ENCODE data around the gene MBD4. TPM values are rescaled to one million over a fixed set of nuclear protein-coding genes. Genes with fewer than 3 reads are reported as not detected.

The MBD4 gene
- total RNA-seq, 1 experiment from 2014 or later, result 40.1 TPM

DNA sequence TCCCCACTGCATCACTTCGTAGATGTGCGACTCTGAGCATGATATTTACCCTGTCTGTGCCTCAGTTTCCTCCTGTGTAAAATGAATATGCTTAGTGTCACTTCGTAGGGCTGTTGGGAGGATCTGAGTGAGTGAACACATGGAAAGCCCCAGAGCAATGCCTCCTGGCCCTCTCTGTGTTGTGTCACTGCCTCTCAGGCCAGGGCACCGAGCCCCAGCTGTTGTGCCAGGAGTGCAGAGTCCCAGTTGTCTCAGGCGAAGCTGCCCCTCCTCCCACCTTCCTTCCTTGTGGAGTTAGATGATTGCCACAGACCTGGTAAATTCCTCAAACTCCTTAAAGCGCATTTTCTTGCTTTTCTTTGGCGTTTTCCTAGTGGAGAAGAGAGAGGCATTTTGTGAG is 37.5 kb downstream of the MBD4 start:
- no peak overlapping the region for H3K4me2 ChIP-seq (ENCODE audit: insufficient read depth, insufficient read length, low read length)
- H2BK15ac ChIP-seq (ENCODE audit: low read depth, low read length), result no peak overlapping the region
- no peak overlapping the region for H3K56ac ChIP-seq (ENCODE audit: insufficient read length, low read depth, low read length)
- no peak overlapping the region for H3T11ph ChIP-seq (ENCODE audit: low read length)
- Mint-ChIP-seq H3K27me3 (ENCODE audit: low read depth) (no peaks in the 10 kb centered on the region; the same call in 1 of the 2 replicates), H3K36me3 (ENCODE audit: insufficient read depth in 1 of 3, low read depth in 3 of 3) (no peaks in the 10 kb centered on the region; a peak in 1 of 7 replicates), H3K27ac (no peak overlapping the region), H3K4me1 (peaks cover 13 to 15% of the 10 kb centered on the region in 2 experiments), H3K9me3 (no peaks in the 10 kb centered on the region), H3K4me3 (no peak overlapping the region)
- H3K79me2 ChIP-seq (ENCODE audit: insufficient read depth, low read length), result peaks cover 15% of the 10 kb centered on the region; the same call in 1 of the 2 replicates
- no peaks in the 10 kb centered on the region for H3K9me3 ChIP-seq (ENCODE audit: control insufficient read depth, low read depth, low read length)
- H3K4ac ChIP-seq (ENCODE audit: low read depth, low read length), result no peak overlapping the region
- peaks cover 5% of the 10 kb centered on the region; the same call in 1 of the 2 replicates for H3K4me1 ChIP-seq (ENCODE audit: insufficient read depth, low read length)
- H3K23ac ChIP-seq (ENCODE audit: insufficient read length, low read depth, low read length), result no peak overlapping the region
- no peak overlapping the region for H2BK20ac ChIP-seq (ENCODE audit: low read depth, low read length, poor library complexity, severe bottlenecking)
- no peak overlapping the region for H2BK120ac ChIP-seq (ENCODE audit: low read depth, low read length, poor library complexity, severe bottlenecking)
- no CpG with 5 or more reads among the region's 7 CpGs for WGBS (ENCODE audit: extremely low coverage, insufficient read length, low lambda C conversion rate)
- H2BK12ac ChIP-seq (ENCODE audit: insufficient read length, low read depth, low read length), result no peak overlapping the region
- no peak overlapping the region for H3K14ac ChIP-seq (ENCODE audit: insufficient read depth, low read length)
- TF ChIP-seq, protein P1, sequence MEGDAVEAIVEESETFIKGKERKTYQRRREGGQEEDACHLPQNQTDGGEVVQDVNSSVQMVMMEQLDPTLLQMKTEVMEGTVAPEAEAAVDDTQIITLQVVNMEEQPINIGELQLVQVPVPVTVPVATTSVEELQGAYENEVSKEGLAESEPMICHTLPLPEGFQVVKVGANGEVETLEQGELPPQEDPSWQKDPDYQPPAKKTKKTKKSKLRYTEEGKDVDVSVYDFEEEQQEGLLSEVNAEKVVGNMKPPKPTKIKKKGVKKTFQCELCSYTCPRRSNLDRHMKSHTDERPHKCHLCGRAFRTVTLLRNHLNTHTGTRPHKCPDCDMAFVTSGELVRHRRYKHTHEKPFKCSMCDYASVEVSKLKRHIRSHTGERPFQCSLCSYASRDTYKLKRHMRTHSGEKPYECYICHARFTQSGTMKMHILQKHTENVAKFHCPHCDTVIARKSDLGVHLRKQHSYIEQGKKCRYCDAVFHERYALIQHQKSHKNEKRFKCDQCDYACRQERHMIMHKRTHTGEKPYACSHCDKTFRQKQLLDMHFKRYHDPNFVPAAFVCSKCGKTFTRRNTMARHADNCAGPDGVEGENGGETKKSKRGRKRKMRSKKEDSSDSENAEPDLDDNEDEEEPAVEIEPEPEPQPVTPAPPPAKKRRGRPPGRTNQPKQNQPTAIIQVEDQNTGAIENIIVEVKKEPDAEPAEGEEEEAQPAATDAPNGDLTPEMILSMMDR (conservative IDR thresholded peaks at IDR 0.05), result no peak
- no peak overlapping the region for H2AK5ac ChIP-seq (ENCODE audit: insufficient read length, low read length)
- no peaks in the 10 kb centered on the region for H3K27me3 ChIP-seq (ENCODE audit: insufficient read depth, low read length)
- no peak overlapping the region for H2AFZ ChIP-seq (ENCODE audit: low read length)
- H2BK5ac ChIP-seq (ENCODE audit: insufficient read length, low read length), result no peak overlapping the region
- no peak overlapping the region for H4K8ac ChIP-seq (replicated peaks; ENCODE audit: insufficient read length, low read depth, low read length)
- H4K91ac ChIP-seq (ENCODE audit: insufficient read length, low read depth, low read length), result no peak overlapping the region
- H4K5ac ChIP-seq (ENCODE audit: insufficient read length, low read depth, low read length), result no peak overlapping the region
- no peak overlapping the region for H3K27ac ChIP-seq (ENCODE audit: insufficient read length, low read depth, low read length)
- no peak for DNase-seq
- H4K20me1 ChIP-seq (ENCODE audit: control insufficient read depth, insufficient read depth, insufficient read length), result no peaks in the 10 kb centered on the region
- H3K23me2 ChIP-seq (ENCODE audit: insufficient read length, low read depth, low read length, poor library complexity, severe bottlenecking), result peaks cover 5% of the 10 kb centered on the region
- no peak overlapping the region for H3K18ac ChIP-seq (ENCODE audit: insufficient read length, low read depth, low read length)
- no peak overlapping the region for H3K9ac ChIP-seq (ENCODE audit: extremely low read depth, insufficient read length, low read length)
- peaks cover 8% of the 10 kb centered on the region for H3K79me1 ChIP-seq (ENCODE audit: insufficient read depth, low read depth, low read length, poor library complexity, severe bottlenecking)

Data from H9 (cell line).